SK-N-MC (cell line): Measurements from ENCODE around the gene BRD1.

ENCODE experiments used
- DNase-seq: peaks from one replicate; pipeline ENCODE4 v3.0.0-alpha.2; 2011; ENCODE audit warnings: low read depth, low spot score
- H3K27ac ChIP-seq: fragments of 200-600 bp; sonication (generic); 2 replicates; pipeline ENCODE4 v1.5.1; 2016; ENCODE audit warnings: mixed run types
- H3K36me3 ChIP-seq: fragments of 200-600 bp; sonication (generic); 2 replicates; pipeline ENCODE4 v1.6.1; 2017; ENCODE audit warnings: antibody characterized with exemption, low read length, mixed read lengths; ENCODE audit not compliant: insufficient read depth
- H3K4me3 ChIP-seq: fragments of 200-600 bp; sonication (generic); 2 replicates; pipeline ENCODE4 v1.5.1; 2016
- H3K9ac ChIP-seq: fragments of 200-600 bp; sonication (generic); 2 replicates; pipeline ENCODE4 v1.8.0; 2017; ENCODE audit warnings: mixed run types, mixed read lengths; ENCODE audit not compliant: insufficient read length
- H3K9me3 ChIP-seq: fragments of 200-600 bp; sonication (generic); 2 replicates; pipeline ENCODE4 v1.6.1; 2017; ENCODE audit warnings: low read depth, mild to moderate bottlenecking, antibody characterized with exemption, low read length, moderate library complexity, mixed read lengths
- EZH2 ChIP-seq: fragments of 200-600 bp; sonication (generic); IDR thresholded peaks from one replicate; pipeline ENCODE4 v1.6.1; 2017; ENCODE audit warnings: antibody characterized with exemption
- FOXP2 ChIP-seq: optimal IDR thresholded peaks from 2 replicates; pipeline ENCODE3; 2011; ENCODE audit warnings: mild to moderate bottlenecking, moderate library complexity; ENCODE audit not compliant: insufficient read depth; ENCODE audit errors: extremely low read length, control extremely low read depth
- POLR2AphosphoS5 ChIP-seq: IDR thresholded peaks from 2 replicates; pipeline ENCODE4 v1.6.1; 2012; ENCODE audit warnings: mild to moderate bottlenecking, low read depth, low read length, borderline replicate concordance

BRD1 gene

DNA sequence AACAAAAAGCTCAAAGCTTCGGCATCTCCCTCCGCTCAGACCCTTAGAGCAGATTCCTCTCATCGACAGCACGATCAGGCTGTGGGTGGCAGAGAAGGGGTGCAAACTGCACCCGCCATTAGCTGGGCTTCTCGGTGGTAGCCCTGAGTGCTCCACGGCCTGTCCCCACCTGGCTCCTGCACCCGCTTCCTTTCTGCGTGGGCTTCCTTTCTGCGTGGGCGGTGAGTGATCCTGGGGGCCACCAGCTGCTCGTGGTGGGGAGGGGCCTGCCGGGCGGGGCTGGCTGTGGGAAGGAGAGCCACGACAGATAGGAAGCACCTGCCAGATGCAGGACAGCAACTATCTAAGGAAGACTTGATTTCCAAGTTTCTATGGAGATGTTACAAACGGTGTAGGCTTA is 55.0 kb downstream of the BRD1 start:
- TF ChIP-seq FOXP2 = no peak
- TF ChIP-seq EZH2 = no peak
- TF ChIP-seq POLR2AphosphoS5 = no peak
- DNase-seq = no peak
- H3K9me3 ChIP-seq = no peaks in the 10 kb centered on the region
- no peak overlapping the region for H3K27ac ChIP-seq
- no peak overlapping the region for H3K4me3 ChIP-seq
- no peak overlapping the region for H3K9ac ChIP-seq
- peaks cover 46% of the 10 kb centered on the region for H3K36me3 ChIP-seq

DNA sequence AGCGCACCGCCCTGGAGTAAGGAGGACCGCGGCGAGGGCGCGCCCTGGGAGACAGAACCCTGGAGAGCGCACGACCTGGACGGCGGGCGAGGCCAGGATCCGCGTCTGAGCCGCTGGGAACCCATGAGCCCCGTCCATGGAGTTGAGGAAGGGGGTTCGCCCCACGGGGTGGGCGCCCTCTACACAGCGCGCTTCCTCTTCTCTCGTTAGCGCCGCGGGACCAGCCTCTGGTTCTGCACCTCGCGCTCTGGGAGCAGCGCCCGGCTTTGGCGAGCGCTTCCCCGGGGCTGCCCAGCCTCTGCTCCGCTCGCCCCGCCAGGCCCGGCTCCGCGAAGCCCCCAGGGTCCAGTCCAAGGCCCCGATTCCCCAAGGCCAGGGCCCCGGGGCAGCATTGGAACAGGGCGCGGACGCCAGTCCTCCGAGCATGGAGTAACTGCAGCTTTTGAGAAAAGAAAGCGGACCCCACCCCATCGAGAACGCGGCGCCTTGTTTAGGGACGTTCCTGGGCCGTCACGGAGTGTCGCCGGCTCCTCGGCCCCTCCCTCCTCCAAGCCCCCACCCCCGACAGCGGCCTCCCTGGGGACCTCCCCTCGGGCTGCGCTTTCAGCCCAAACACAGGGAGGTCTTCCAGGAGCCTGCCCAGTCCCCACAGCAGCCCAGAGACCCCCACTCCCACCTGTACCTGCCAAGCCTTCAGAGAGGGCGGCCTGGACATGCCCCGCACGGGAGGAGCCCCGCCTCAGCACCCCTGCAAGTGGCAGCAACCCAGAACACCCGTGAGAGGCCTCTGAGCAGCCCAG is 56.2 kb downstream of the BRD1 start:
- Histone ChIP-seq H3K27ac (no peak overlapping the region), H3K4me3 (no peak overlapping the region), H3K36me3 (peaks cover 34% of the 10 kb centered on the region), H3K9ac (no peak overlapping the region), H3K9me3 (no peaks in the 10 kb centered on the region)
- no peak for DNase-seq
- TF ChIP-seq EZH2 = no peak
- no peak for TF ChIP-seq FOXP2
- TF ChIP-seq POLR2AphosphoS5 = no peak

DNA sequence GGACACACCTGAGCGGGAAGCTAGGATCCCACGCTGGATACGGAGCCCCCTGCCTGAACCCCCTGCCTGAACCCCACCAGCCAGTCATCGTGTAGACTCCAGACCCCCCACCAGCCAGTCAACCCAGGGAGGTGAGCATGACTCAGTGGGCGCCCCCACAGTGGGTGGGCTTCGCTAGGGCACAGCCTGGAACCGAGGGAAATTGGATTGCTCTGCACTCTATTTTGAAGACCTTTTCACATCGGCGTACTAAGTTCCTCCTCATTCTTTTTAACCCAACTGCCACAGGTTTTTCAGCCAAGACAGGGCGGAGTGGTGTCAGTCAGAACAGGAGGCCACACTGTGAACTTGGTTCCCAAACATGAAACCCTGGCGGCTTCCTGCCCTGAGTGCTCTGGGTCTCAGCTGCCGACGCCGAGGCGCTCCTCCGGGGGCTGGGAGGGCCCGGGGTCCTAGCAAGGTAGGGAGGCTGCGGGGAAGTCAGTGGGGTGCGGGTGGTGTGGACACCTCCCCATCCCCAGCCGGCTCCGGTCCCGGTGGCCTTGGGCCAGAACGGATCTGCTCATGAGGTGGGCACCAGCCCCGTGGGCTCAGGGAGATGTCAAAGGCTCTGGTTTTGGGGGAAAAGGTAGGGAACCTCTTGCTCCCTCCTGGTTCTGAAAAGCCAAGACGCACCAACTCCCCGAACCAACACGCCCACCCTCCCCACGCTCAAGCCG is 57.0 kb downstream of the BRD1 start:
- Histone ChIP-seq H3K27ac (no peak overlapping the region), H3K4me3 (no peak overlapping the region), H3K9me3 (no peaks in the 10 kb centered on the region), H3K9ac (no peak overlapping the region), H3K36me3 (peaks cover 28% of the 10 kb centered on the region)
- TF ChIP-seq EZH2 (no peak), FOXP2 (no peak), POLR2AphosphoS5 (no peak)
- DNase-seq = no peak

DNA sequence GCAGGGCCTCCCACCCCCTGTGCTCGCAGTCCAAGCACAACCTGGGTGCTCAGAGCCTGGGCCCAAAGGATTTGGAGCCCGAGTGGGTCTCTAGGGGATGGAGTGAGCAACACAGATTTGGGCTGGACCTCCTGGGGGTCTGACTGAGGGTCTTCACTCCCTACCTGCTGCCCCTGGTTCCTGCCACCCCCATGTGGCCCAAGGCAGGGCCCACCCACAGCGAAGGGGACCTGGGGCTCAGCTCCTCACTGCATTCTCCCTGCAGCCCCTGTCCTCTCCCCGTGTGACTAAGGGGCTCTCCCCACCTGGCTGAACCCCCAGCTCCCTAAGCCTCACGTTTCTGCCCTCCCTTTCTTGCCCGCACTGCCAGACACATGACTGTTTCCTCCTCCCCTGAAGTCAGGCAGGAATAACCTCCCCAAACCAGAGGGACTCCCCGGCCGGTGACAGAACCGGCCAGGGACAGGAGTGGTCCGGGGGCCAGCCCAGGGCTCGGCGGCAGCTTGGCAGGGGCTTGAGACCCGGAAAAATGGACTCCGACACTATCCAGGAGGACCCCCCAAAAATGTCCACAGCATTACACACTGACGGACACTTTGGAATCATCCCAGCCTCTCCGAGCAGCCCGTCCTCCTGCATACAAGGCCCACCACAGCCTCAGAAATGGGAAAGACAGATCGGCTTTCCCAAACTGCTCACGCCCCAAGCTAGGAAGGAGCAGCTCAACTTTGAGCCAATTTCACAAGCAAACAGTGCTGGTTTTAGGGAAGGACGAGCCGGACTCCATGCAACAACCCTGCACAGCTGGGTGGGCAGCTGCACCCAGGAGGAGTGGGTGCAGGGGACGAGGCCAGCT is 57.8 kb downstream of the BRD1 start:
- peaks cover 22% of the 10 kb centered on the region for H3K36me3 ChIP-seq
- H3K4me3 ChIP-seq = no peak overlapping the region
- no peaks in the 10 kb centered on the region for H3K9me3 ChIP-seq
- no peak for TF ChIP-seq POLR2AphosphoS5
- TF ChIP-seq FOXP2 = no peak
- TF ChIP-seq EZH2 = no peak
- H3K27ac ChIP-seq = no peak overlapping the region
- H3K9ac ChIP-seq = no peak overlapping the region
- no peak for DNase-seq

DNA sequence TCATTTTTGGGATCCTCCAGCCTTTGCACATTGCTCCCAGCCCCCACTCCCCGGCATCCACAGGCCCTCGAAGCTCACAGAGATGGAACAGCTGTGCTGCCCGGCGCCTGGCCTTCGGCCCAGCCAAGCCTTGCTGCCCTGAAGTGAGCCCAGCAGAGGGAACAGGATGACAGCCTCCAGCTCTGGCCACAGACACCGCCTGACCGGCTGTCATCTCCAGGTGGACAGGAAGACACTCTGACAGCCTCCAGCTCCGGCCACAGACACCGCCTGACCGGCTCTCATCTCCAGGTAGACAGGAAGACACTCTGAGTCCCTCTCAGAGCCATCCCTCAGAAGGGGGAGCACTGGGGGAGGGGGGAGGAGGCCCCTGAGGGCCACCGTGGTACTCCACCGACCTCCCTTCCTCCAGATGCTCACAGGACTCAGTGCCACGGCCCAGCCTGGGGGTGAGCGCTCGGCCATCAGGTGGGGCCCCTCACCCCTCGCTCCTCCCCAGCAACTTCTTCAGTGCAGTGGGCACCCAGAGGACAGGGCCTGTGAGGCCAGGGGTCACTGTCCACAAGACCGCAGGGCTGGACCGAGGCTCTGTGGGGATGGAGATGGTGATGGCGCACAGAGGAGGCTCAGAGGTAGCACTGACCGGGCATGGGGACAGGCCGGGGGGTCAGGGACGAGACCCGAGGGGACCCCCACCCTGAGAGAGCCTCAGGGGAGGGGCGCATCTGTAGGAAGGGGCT is 58.6 kb downstream of the BRD1 start:
- Histone ChIP-seq H3K9me3 (no peaks in the 10 kb centered on the region), H3K36me3 (peaks cover 14% of the 10 kb centered on the region), H3K4me3 (no peak overlapping the region), H3K9ac (no peak overlapping the region), H3K27ac (no peak overlapping the region)
- DNase-seq = no peak
- no peak for TF ChIP-seq FOXP2
- no peak for TF ChIP-seq POLR2AphosphoS5
- no peak for TF ChIP-seq EZH2

DNA sequence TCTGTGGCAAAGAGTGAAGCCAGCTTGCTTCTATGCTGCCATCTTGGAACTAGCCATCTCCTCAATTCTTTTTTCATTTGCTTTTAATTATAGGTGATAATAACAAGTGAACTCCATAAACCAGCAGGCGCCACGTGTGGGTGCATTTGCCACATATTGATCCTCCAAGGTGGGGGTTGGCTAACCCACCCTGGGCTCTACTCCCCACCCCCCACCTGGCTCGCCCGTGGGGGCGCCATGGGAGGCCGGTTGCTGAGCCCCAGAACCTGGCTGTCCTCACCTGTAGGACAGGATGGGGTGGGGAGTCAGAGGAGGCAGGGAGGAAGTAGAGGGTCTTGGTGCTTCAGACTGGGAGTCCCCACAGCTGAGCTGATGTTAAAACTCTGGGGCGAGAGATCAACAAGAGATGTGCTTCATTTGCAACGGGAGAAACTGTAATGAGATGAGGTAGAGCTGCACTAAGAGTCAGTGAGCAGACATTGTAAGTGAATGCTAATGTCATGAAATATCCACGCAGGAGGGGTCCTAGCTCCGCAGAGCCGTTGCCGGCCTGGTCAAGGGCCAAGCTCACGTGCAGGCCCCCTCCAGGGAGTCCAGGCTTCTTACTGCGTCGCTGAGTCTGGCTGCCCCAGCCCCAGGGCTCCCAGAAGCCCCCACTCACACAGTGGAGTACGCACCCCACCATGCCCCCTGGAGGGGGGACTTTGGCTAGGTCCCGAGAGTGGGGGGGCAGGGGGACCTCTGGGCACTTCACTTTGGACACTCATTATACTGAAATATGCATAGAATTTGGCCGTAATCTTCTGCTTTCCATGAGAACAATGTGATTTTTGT is 59.4 kb downstream of the BRD1 start:
- Histone ChIP-seq H3K4me3 (no peak overlapping the region), H3K36me3 (peaks cover 6% of the 10 kb centered on the region; the same call in 1 of the 2 replicates), H3K9ac (no peak overlapping the region), H3K9me3 (no peaks in the 10 kb centered on the region), H3K27ac (no peak overlapping the region)
- TF ChIP-seq FOXP2 (no peak), POLR2AphosphoS5 (no peak), EZH2 (no peak)
- DNase-seq = no peak

DNA sequence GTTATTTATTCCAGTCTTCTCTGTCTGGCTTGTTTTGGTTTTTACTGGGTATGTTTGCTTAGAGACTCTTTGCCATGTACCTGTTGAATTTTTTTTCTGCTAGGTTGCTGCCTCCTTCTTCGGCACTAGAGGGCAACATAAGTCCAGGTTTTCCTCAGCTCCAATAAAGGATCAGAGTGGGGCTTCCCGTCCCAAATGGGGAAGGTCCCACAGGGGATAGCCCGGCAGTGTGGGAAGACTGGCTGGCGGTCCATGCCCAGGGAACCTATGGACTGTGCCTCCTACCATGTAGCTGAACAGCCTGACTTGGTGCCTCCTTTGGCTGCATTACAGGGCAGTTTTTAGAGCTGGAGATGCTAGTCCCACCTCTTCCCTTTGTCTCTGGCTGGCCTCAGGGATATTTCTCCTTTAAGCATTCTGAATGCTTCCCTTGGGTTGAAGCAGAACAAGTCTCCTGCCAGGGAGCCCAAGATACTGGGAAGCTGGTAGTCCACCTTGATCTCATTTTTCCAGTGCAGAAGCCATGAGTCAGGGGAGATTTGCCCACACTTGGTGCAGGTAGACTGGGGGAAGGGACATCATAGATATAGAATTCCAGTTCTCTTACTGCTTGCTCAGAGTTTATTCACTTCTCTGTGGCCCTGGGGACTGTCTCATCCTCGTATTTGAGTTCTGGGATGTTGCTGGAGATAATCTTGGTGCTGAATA is 60.2 kb downstream of the BRD1 start:
- Histone ChIP-seq H3K36me3 (peaks cover under 1% of the 10 kb centered on the region; the same call in 1 of the 2 replicates), H3K9ac (no peak overlapping the region), H3K9me3 (no peaks in the 10 kb centered on the region), H3K4me3 (no peak overlapping the region), H3K27ac (no peak overlapping the region)
- peak; percentile 42 for DNase-seq
- TF ChIP-seq POLR2AphosphoS5 (no peak), FOXP2 (no peak), EZH2 (no peak)
